GM12878 (cell line): ENCODE measurements around the gene JAML. TPM values are rescaled to one million over a fixed set of nuclear protein-coding genes. Genes with fewer than 3 reads are reported as not detected.

Experiments used
- BACH1 ChIP-seq: fragments of 450-650 bp; IDR thresholded peaks from 2 replicates; pipeline ENCODE4 v1.6.1; 2017; ENCODE audit warnings: mild to moderate bottlenecking, borderline replicate concordance
- BHLHE40 ChIP-seq, 2 experiments: fragments of 450-650 bp in 1 of 2; IDR thresholded peaks; 2 replicates each; pipeline ENCODE4 v1.6.1; 2011 to 2017; ENCODE audit warnings: low read depth in 2 of 2, borderline replicate concordance in 1 of 2, improper control_type of control experiment in 1 of 2, low read length in 1 of 2, mild to moderate bottlenecking in 1 of 2
- CBFB ChIP-seq: IDR thresholded peaks from 2 replicates; pipeline ENCODE4 v1.6.1; 2016; ENCODE audit warnings: antibody characterized with exemption, low read depth
- E2F4 ChIP-seq: IDR thresholded peaks from 2 replicates; pipeline ENCODE4 v1.6.1; 2012; ENCODE audit warnings: low read depth, low read length, improper control_type of control experiment
- EED ChIP-seq: sonication (generic); IDR thresholded peaks from 2 replicates; pipeline ENCODE4 v1.6.1; 2016; ENCODE audit warnings: antibody characterized with exemption, low read depth
- ESRRA ChIP-seq: IDR thresholded peaks from 2 replicates; pipeline ENCODE4 v1.6.1; 2012; ENCODE audit warnings: mild to moderate bottlenecking, low read length, improper control_type of control experiment
- HDGF ChIP-seq: fragments of 450-650 bp; IDR thresholded peaks from 2 replicates; pipeline ENCODE4 v1.6.1; 2016; ENCODE audit warnings: antibody characterized with exemption
- JUNB ChIP-seq: IDR thresholded peaks from 2 replicates; pipeline ENCODE4 v1.6.1; 2016; ENCODE audit warnings: antibody characterized with exemption, mild to moderate bottlenecking
- KLF5 ChIP-seq: fragments of 450-650 bp; IDR thresholded peaks from 2 replicates; pipeline ENCODE4 v1.6.1; 2014; ENCODE audit warnings: mild to moderate bottlenecking; ENCODE audit not compliant: partially characterized antibody
- MEF2B ChIP-seq: fragments of 450-650 bp; IDR thresholded peaks from 2 replicates; pipeline ENCODE4 v1.6.1; 2018; ENCODE audit warnings: mild to moderate bottlenecking, moderate library complexity; ENCODE audit not compliant: partially characterized antibody, poor library complexity, severe bottlenecking
- PKNOX1 ChIP-seq: fragments of 450-650 bp; IDR thresholded peaks from 2 replicates; pipeline ENCODE4 v1.6.1; 2016; ENCODE audit warnings: mild to moderate bottlenecking
- RAD51 ChIP-seq: fragments of 450-650 bp; IDR thresholded peaks from 2 replicates; pipeline ENCODE4 v1.6.1; 2016; ENCODE audit warnings: moderate library complexity, mild to moderate bottlenecking, inconsistent platforms
- REST ChIP-seq: IDR thresholded peaks from 2 replicates; pipeline ENCODE4 v1.6.1; 2012; ENCODE audit warnings: mild to moderate bottlenecking, low read depth, low read length
- ZBTB4 ChIP-seq: fragments of 450-650 bp; formaldehyde crosslinking; IDR thresholded peaks from 2 replicates; pipeline ENCODE4 v1.4.0; 2022; ENCODE audit warnings: mild to moderate bottlenecking, moderate library complexity
- ZBTB40 ChIP-seq: fragments of 450-650 bp; IDR thresholded peaks from 2 replicates; pipeline ENCODE4 v1.6.1; 2016; ENCODE audit warnings: mild to moderate bottlenecking, moderate library complexity, borderline replicate concordance
- ZNF622 ChIP-seq: fragments of 450-650 bp; IDR thresholded peaks from 2 replicates; pipeline ENCODE4 v1.6.1; 2017; ENCODE audit warnings: mild to moderate bottlenecking, inconsistent platforms
- polyA plus RNA-seq, 11 experiments: library from polyadenylated mRNA; depleted of rRNA in 4 of 11; unstranded in 6 of 11; stranded (reverse) in 5 of 11; fragments of >200 nt; fragmentation: Nextera tagmentation in 4 of 11; fragmentation: Illumina TruSeq in 1 of 11; extraction: Ambion mirVana in 4 of 11; extraction: Trizol in 1 of 11; gene quantifications; 1 replicate in 1 of 11; 2 replicates in 10 of 11; pipeline versions ENCODE4 v1.2.1 to v1.2.3, GENCODE V29; 2011 to 2016; ENCODE audit warnings: inconsistent platforms in 2 of 11, missing spikeins in 2 of 11, low read depth in 1 of 11
- total RNA-seq, 4 experiments: library from RNA; depleted of rRNA in 3 of 4; stranded (reverse); fragments of >200 nt in 3 of 4; fragmentation: Illumina TruSeq in 1 of 4; extraction: Trizol in 1 of 4; gene quantifications; 2 replicates each; pipeline versions ENCODE4 v1.2.1 to v1.2.3, GENCODE V29; 2013 to 2021

JAML gene
- total and polyA plus RNA-seq, 10 of the 15 experiments (the other 5 are each of a cell fraction or from before 2014, with no cell fraction given): 0.60 to 8.1 (median 3.5) TPM

GRCh38 chr11:118224511-118225188 is at the start of gene JAML (continued):
- TF ChIP-seq ZBTB40 (no peak), E2F4 (no peak), BHLHE40 (IDR thresholded peaks at IDR 0.05; ENCODE audit: borderline replicate concordance in 1 of 2, low read depth in 2 of 2, low read length in 1 of 2) (peak; percentile 96 to 98), PKNOX1 (no peak), REST (no peak), BACH1 (no peak), ZNF622 (no peak), CBFB (peak; percentile 68; the same call in 1 of the 2 replicates), EED (no peak), MEF2B (peak; percentile 74), ZBTB4 (CRISPR knock-in tag) (no peak), RAD51 (peak; percentile 64; the same call in 1 of the 2 replicates), ESRRA (no peak), JUNB (peak; percentile 45; the same call in 1 of the 2 replicates), HDGF (no peak), KLF5 (no peak)
